HG03108 (cell line): ENCODE results near the gene ABHD8.
"Not testable (repeated sequence)": the region's sequence is repeated elsewhere in the genome, so short reads cannot be mapped to it uniquely, and the experiment has no call there.

Source experiments
- ATAC-seq: cut with Tn5 transposase; IDR thresholded peaks from one replicate; pipeline ENCODE4 v1.9.1; 2021; ENCODE audit warnings: moderate library complexity; ENCODE audit not compliant: unreplicated experiment

ABHD8 gene

GRCh38 chr19:17300992-17301619 lies 2.1 kb downstream of the ABHD8 start:
- ATAC-seq = no peak

GRCh38 chr19:17296976-17297375 lies 6.2 kb downstream of the ABHD8 start:
- no peak for ATAC-seq

- ATAC-seq = no peak
Measured at GRCh38 chr19:17296273-17296672, 7.0 kb downstream of the ABHD8 start.

- ATAC-seq = not testable (repeated sequence)
Measured at GRCh38 chr19:17295551-17295950, 7.7 kb downstream of the ABHD8 start.

- no peak for ATAC-seq
Measured at GRCh38 chr19:17294051-17294891, 9.0 kb downstream of the ABHD8 start.

- ATAC-seq = no peak
Measured at GRCh38 chr19:17293605-17294004, 9.6 kb downstream of the ABHD8 start.

GRCh38 chr19:17292301-17293074 lies 10.7 kb downstream of the ABHD8 start:
- peak; percentile 81 for ATAC-seq

GRCh38 chr19:17289489-17289888 lies 13.7 kb downstream of the ABHD8 start:
- no peak for ATAC-seq

- no peak for ATAC-seq
Measured at GRCh38 chr19:17286752-17287151, 16.5 kb downstream of the ABHD8 start.

- no peak for ATAC-seq
Measured at GRCh38 chr19:17286263-17286662, 17.0 kb downstream of the ABHD8 start.

GRCh38 chr19:17285415-17286135 lies 17.6 kb downstream of the ABHD8 start:
- ATAC-seq = no peak

GRCh38 chr19:17283504-17283996 lies 19.7 kb downstream of the ABHD8 start:
- ATAC-seq = no peak

- ATAC-seq = peak; percentile 62
Measured at GRCh38 chr19:17282488-17283125, 20.6 kb downstream of the ABHD8 start.

GRCh38 chr19:17281391-17282304 lies 21.6 kb downstream of the ABHD8 start, which contains the start of gene ANKLE1:
TSS of gene ANKLE1 (plus strand) at chr19:17281901. CDS start at chr19:17281921, 20 bp downstream.
- no peak for ATAC-seq

GRCh38 chr19:17279436-17279835 lies 23.8 kb downstream of the ABHD8 start:
- ATAC-seq = no peak

GRCh38 chr19:17275441-17276175 lies 27.6 kb downstream of the ABHD8 start:
- ATAC-seq = no peak

GRCh38 chr19:17274892-17275291 lies 28.3 kb downstream of the ABHD8 start:
- ATAC-seq = not testable (repeated sequence)

GRCh38 chr19:17268754-17269153 lies 34.5 kb downstream of the ABHD8 start:
- no peak for ATAC-seq
